Vagina (tissue), 2 donors: ENCODE data around the gene TNIP2. TPM values are rescaled to one million over a fixed set of nuclear protein-coding genes. Genes with fewer than 3 reads are reported as not detected.

Experiments
- DNase-seq, 2 donors: peaks; one replicate each; pipeline ENCODE4 v3.0.0-alpha.2; 2017; ENCODE audit errors: extremely low spot score in 2 of 2
- H3K27ac ChIP-seq: fragments of 200-600 bp; sonication (generic); one replicate; pipeline ENCODE4 v1.5.1; 2019
- H3K27me3 ChIP-seq: fragments of 200-600 bp; sonication (generic); one replicate; pipeline ENCODE4 v1.5.1; 2019
- H3K36me3 ChIP-seq, 2 donors: fragments of 200-600 bp; sonication (generic); one replicate each; pipeline ENCODE4 v1.5.1; 2017 to 2019
- H3K4me1 ChIP-seq: fragments of 200-600 bp; sonication (generic); one replicate; pipeline ENCODE4 v1.5.1; 2019
- H3K4me3 ChIP-seq, 2 donors: fragments of 200-600 bp; sonication (generic); 1 replicate in 1 of 2; 2 replicates in 1 of 2; pipeline ENCODE4 v1.5.1; 2016 to 2019
- H3K9me3 ChIP-seq: fragments of 200-600 bp; sonication (generic); one replicate; pipeline ENCODE4 v1.5.1; 2019
- CTCF ChIP-seq, 3 experiments: fragments of 450-650 bp in 2 of 3; fragments of 200-600 bp in 1 of 3; sonication (generic) in 1 of 3; IDR thresholded peaks; one replicate each; pipeline ENCODE4 v1.5.1; 2017 to 2019; ENCODE audit warnings: antibody characterized with exemption in 3 of 3, mild to moderate bottlenecking in 2 of 3, moderate library complexity in 2 of 3
- POLR2A ChIP-seq, 2 donors: fragments of 450-650 bp; IDR thresholded peaks; one replicate each; pipeline ENCODE4 v1.6.1; 2017; ENCODE audit warnings: antibody characterized with exemption in 2 of 2, mild to moderate bottlenecking in 2 of 2, moderate library complexity in 2 of 2
- POLR2AphosphoS5 ChIP-seq, 2 donors: sonication (generic); formaldehyde crosslinking; IDR thresholded peaks; one replicate each; pipeline ENCODE4 v1.9.0; 2017; ENCODE audit warnings: antibody characterized with exemption in 2 of 2, mild to moderate bottlenecking in 2 of 2, low read depth in 1 of 2; ENCODE audit not compliant: insufficient read depth in 1 of 2
- intact Hi-C: fragments of 100-400 bp; cut with DNase I; formaldehyde crosslinking; loops from one replicate; pipeline ENCODE4 v1.15.1; 2023
- total RNA-seq: library from RNA; depleted of rRNA; stranded (reverse); fragments of >200 nt; gene quantifications from one replicate; pipeline ENCODE4 v1.2.3, GENCODE V29; 2016

TNIP2 gene
- total RNA-seq, 1 donor from 2014 or later, result 57.0 TPM

DNA sequence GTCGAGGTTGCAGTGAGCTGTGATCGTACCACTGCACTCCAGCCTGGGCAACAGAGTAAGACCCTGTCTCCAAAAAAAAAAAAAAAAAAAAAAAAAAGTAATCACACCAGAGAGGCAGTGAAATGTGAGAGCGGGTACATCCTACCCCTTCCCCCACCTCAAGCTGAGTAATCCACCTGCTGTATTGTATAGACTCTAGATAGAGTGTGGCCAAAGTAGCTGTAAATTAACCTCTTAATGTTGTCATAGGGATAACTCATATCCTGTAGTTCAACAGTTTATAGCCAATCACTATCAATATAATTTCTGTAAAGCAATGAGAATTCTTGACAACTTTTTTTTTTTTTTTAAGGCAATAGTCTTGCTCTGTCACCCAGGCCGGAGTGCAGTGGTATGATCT, 30.8 kb downstream of the TNIP2 start:
- H3K27ac ChIP-seq, result no peak overlapping the region
- DNase-seq, result no peak
- TF ChIP-seq POLR2AphosphoS5 (IDR thresholded peaks at IDR 0.05; ENCODE audit: insufficient read depth in 1 of 2, low read depth in 1 of 2), result no peak
- TF ChIP-seq POLR2A (IDR thresholded peaks at IDR 0.05), result no peak
- no peak for TF ChIP-seq CTCF (IDR thresholded peaks at IDR 0.05)
- H3K27me3 ChIP-seq, result no peaks in the 10 kb centered on the region
- intact Hi-C loops, result no loop called here
- no peaks in the 10 kb centered on the region for H3K9me3 ChIP-seq
- H3K4me1 ChIP-seq, result no peaks in the 10 kb centered on the region
- peaks cover 0 to 24% of the 10 kb centered on the region in 2 donors for H3K36me3 ChIP-seq
- no peak overlapping the region for H3K4me3 ChIP-seq

GRCh38 chr4:2723751-2724150, 32.4 kb downstream of the TNIP2 start:
- DNase-seq, result no peak
- intact Hi-C loops, result no loop called here
- no peak overlapping the region for H3K4me3 ChIP-seq
- peaks cover 0 to 37% of the 10 kb centered on the region in 2 donors for H3K36me3 ChIP-seq
- no peaks in the 10 kb centered on the region for H3K27me3 ChIP-seq
- H3K4me1 ChIP-seq, result no peaks in the 10 kb centered on the region
- no peaks in the 10 kb centered on the region for H3K9me3 ChIP-seq
- no peak for TF ChIP-seq CTCF (IDR thresholded peaks at IDR 0.05)
- TF ChIP-seq POLR2AphosphoS5 (IDR thresholded peaks at IDR 0.05; ENCODE audit: insufficient read depth in 1 of 2, low read depth in 1 of 2), result no peak
- no peak for TF ChIP-seq POLR2A (IDR thresholded peaks at IDR 0.05)
- no peak overlapping the region for H3K27ac ChIP-seq

DNA sequence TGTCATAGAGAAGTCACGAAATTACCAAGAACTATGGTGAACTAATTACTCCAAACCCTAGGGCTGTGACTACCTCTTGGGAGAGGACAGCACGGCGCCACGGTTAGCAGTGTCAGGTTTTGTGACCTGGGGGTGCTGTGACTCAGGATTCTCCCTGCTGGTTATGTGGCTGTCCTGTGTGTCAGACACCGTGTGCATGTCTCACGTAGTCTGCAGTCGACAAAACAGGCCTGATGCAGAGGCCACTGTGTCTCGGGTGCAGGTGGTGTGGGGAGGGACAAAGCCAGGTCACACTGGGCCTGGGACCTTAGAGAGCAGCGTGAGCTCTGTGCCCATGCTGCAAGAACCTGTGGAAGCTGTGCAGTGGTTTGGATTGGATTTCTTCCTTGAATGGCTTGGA, 34.1 kb downstream of the TNIP2 start:
- Histone ChIP-seq H3K9me3 (no peaks in the 10 kb centered on the region), H3K27ac (no peak overlapping the region), H3K36me3 (peaks cover 0 to 37% of the 10 kb centered on the region in 2 donors), H3K4me3 (no peak overlapping the region), H3K4me1 (no peaks in the 10 kb centered on the region), H3K27me3 (no peaks in the 10 kb centered on the region)
- no peak for DNase-seq
- intact Hi-C loops, result no loop called here
- TF ChIP-seq POLR2AphosphoS5 (IDR thresholded peaks at IDR 0.05; ENCODE audit: insufficient read depth in 1 of 2, low read depth in 1 of 2) (no peak), CTCF (IDR thresholded peaks at IDR 0.05) (no peak), POLR2A (IDR thresholded peaks at IDR 0.05) (no peak)

GRCh38 chr4:2721586-2721985, 34.5 kb downstream of the TNIP2 start:
- Histone ChIP-seq H3K4me1 (no peaks in the 10 kb centered on the region), H3K36me3 (peaks cover 0 to 40% of the 10 kb centered on the region in 2 donors), H3K27ac (no peak overlapping the region), H3K4me3 (no peak overlapping the region), H3K27me3 (no peaks in the 10 kb centered on the region), H3K9me3 (no peaks in the 10 kb centered on the region)
- intact Hi-C loops, result no loop called here
- no peak for DNase-seq
- TF ChIP-seq POLR2A (IDR thresholded peaks at IDR 0.05) (no peak), CTCF (IDR thresholded peaks at IDR 0.05) (no peak), POLR2AphosphoS5 (IDR thresholded peaks at IDR 0.05; ENCODE audit: insufficient read depth in 1 of 2, low read depth in 1 of 2) (no peak)

DNA sequence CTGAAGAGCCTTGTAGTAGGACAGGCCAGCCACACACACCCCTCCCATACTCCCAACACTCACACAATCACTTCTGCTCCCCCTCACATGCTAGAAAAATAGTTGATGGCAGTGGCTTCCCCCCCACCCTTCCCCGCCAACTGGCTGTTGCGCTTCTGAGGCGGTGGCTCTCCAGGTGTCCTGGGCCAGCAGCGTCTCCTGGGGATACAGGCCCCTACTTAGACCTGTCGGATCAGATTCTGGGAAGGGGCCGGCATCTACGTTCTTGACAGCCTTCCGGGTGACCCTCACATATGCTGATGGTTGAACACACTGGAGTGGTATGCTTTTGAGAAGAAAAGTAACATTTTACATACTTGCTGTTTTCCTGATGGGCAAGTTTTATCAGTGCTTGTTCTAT, 39.9 kb downstream of the TNIP2 start:
- Histone ChIP-seq H3K27ac (no peak overlapping the region), H3K4me1 (peaks cover 14% of the 10 kb centered on the region), H3K4me3 (no peak overlapping the region), H3K27me3 (no peaks in the 10 kb centered on the region), H3K9me3 (no peaks in the 10 kb centered on the region), H3K36me3 (peaks cover 0 to 32% of the 10 kb centered on the region in 2 donors)
- no peak for TF ChIP-seq POLR2A (IDR thresholded peaks at IDR 0.05)
- no peak for TF ChIP-seq CTCF (IDR thresholded peaks at IDR 0.05)
- intact Hi-C loops, result no loop called here
- DNase-seq, result no peak
